Loucy (cell line): Measurements from ENCODE around the gene RORC.

Source experiments
- H2AFZ ChIP-seq: fragments of 200-600 bp; sonication (generic); 2 replicates; pipeline ENCODE4 v1.6.0; 2016; ENCODE audit warnings: antibody characterized with exemption, mild to moderate bottlenecking, low read length, moderate library complexity
- H3F3A ChIP-seq: fragments of 200-600 bp; 2 replicates; pipeline ENCODE4 v1.6.0; 2016; ENCODE audit warnings: antibody characterized with exemption, low read depth, mild to moderate bottlenecking
- H3K27me3 ChIP-seq: fragments of 200-600 bp; sonication (generic); 2 replicates; pipeline ENCODE4 v1.6.1; 2014; ENCODE audit warnings: low read length, mild to moderate bottlenecking; ENCODE audit not compliant: insufficient read depth, poor library complexity, severe bottlenecking
- H3K36me3 ChIP-seq: fragments of 200-600 bp; sonication (generic); 2 replicates; pipeline ENCODE4 v1.6.1; 2016; ENCODE audit warnings: low read length; ENCODE audit not compliant: insufficient read depth
- H3K4me1 ChIP-seq: fragments of 200-600 bp; sonication (generic); 2 replicates; pipeline ENCODE4 v1.5.1; 2014; ENCODE audit warnings: low read length, mild to moderate bottlenecking; ENCODE audit not compliant: insufficient read depth, poor library complexity, severe bottlenecking
- H3K4me2 ChIP-seq: fragments of 200-600 bp; sonication (generic); 2 replicates; pipeline ENCODE4 v1.6.0; 2014; ENCODE audit warnings: antibody characterized with exemption, low read length, low read depth, mild to moderate bottlenecking; ENCODE audit not compliant: poor library complexity, severe bottlenecking
- H3K4me3 ChIP-seq: fragments of 200-600 bp; sonication (generic); 2 replicates; pipeline ENCODE4 v1.5.1; 2014; ENCODE audit warnings: low read length, mild to moderate bottlenecking, mixed read lengths; ENCODE audit not compliant: poor library complexity, severe bottlenecking
- H3K79me2 ChIP-seq: fragments of 200-600 bp; sonication (generic); 2 replicates; pipeline ENCODE4 v1.6.1; 2014; ENCODE audit warnings: low read length; ENCODE audit not compliant: insufficient read depth
- H3K9ac ChIP-seq: fragments of 200-600 bp; sonication (generic); 2 replicates; pipeline ENCODE4 v1.6.0; 2014; ENCODE audit warnings: mild to moderate bottlenecking, low read depth, low read length, moderate library complexity; ENCODE audit not compliant: poor library complexity, severe bottlenecking
- H3K9me2 ChIP-seq: fragments of 200-600 bp; sonication (generic); replicated peaks from 2 replicates; pipeline ENCODE4 v1.6.1; 2016; ENCODE audit warnings: low read depth, low read length, mixed read lengths
- H3K9me3 ChIP-seq: fragments of 200-600 bp; sonication (generic); 2 replicates; pipeline ENCODE4 v1.6.1; 2014; ENCODE audit warnings: mild to moderate bottlenecking, antibody characterized with exemption, low read length, low read depth; ENCODE audit not compliant: insufficient read depth
- H4K20me1 ChIP-seq: fragments of 200-600 bp; sonication (generic); 2 replicates; pipeline ENCODE4 v1.6.0; 2014; ENCODE audit warnings: antibody characterized with exemption, low read length, mild to moderate bottlenecking; ENCODE audit not compliant: insufficient read depth, poor library complexity, severe bottlenecking
- EZH2phosphoT487 ChIP-seq: fragments of 200-600 bp; IDR thresholded peaks from 2 replicates; pipeline ENCODE4 v1.6.1; 2018; ENCODE audit warnings: antibody characterized with exemption, mild to moderate bottlenecking, moderate library complexity, borderline replicate concordance
- TF ChIP-seq, protein P1 (sequence below): fragments of 200-600 bp; sonication (generic); conservative IDR thresholded peaks from 2 replicates; pipeline ENCODE4 v1.5.1; 2014; ENCODE audit warnings: mild to moderate bottlenecking, antibody characterized with exemption, low read length

RORC gene

GRCh38 chr1:151839082-151839412 lies 7.4 kb upstream of the RORC start:
- Histone ChIP-seq H2AFZ (no peak overlapping the region), H3K9me2 (no peaks in the 10 kb centered on the region), H3F3A (no peaks in the 10 kb centered on the region), H3K4me3 (no peak overlapping the region), H3K4me2 (no peak overlapping the region), H3K27me3 (no peaks in the 10 kb centered on the region), H3K4me1 (peaks cover 16% of the 10 kb centered on the region), H3K79me2 (no peaks in the 10 kb centered on the region), H3K9me3 (no peaks in the 10 kb centered on the region), H3K9ac (no peak overlapping the region), H4K20me1 (no peaks in the 10 kb centered on the region), H3K36me3 (no peaks in the 10 kb centered on the region)
- TF ChIP-seq EZH2phosphoT487: no peak
- TF ChIP-seq, protein P1, sequence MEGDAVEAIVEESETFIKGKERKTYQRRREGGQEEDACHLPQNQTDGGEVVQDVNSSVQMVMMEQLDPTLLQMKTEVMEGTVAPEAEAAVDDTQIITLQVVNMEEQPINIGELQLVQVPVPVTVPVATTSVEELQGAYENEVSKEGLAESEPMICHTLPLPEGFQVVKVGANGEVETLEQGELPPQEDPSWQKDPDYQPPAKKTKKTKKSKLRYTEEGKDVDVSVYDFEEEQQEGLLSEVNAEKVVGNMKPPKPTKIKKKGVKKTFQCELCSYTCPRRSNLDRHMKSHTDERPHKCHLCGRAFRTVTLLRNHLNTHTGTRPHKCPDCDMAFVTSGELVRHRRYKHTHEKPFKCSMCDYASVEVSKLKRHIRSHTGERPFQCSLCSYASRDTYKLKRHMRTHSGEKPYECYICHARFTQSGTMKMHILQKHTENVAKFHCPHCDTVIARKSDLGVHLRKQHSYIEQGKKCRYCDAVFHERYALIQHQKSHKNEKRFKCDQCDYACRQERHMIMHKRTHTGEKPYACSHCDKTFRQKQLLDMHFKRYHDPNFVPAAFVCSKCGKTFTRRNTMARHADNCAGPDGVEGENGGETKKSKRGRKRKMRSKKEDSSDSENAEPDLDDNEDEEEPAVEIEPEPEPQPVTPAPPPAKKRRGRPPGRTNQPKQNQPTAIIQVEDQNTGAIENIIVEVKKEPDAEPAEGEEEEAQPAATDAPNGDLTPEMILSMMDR: no peak

DNA sequence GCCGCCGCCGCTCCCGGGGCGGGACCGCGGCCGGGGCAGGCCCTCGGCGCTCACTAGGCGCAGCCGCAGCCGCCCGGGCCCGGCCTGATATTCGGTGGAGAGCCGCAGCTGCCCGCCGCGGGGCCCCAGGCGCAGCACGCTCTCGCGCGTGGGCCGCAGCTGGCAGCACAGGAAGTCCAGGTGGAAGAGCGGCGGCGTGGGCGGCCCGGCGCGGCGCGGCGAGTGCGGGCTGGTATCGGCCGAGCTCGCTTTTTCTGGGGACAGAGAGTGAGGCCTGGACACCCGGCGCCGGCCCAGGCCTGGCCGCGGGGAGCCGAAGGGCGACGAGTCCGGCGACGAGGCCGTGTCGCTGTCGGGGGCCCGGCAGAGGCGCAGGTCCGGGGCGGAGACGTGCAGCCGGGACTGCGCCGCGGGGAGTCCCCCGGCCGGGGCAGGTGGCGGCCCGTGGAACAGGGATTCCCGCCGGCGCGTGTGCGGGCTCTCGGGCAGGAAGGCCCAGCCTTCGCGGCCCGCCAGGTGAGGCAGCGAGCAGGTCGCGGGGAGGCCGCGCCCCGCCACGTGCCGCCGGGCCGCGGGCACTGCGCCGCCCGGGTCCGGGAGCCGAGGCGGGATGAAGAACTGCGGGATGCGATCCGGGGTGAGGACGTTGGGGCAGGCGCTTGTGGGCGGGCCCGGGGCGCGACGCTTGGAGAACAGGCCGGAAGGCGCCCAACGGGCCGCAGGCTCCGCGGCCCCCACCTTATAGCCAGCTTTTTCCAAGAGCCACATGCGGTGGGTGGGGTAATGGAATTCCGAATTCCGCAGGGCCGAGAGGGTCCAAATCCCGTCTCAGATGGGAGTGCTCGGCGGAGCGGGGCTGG lies 6.8 kb upstream of the RORC start:
- Histone ChIP-seq H2AFZ (no peak overlapping the region; the same call in 1 of the 2 replicates), H3K36me3 (no peaks in the 10 kb centered on the region), H3K27me3 (no peaks in the 10 kb centered on the region), H3F3A (no peaks in the 10 kb centered on the region), H3K4me2 (peak overlapping the region; percentile 61), H3K4me3 (peak overlapping the region; percentile 44), H3K9me3 (no peaks in the 10 kb centered on the region), H3K9ac (no peak overlapping the region), H3K4me1 (peaks cover 21% of the 10 kb centered on the region), H3K79me2 (no peaks in the 10 kb centered on the region), H4K20me1 (no peaks in the 10 kb centered on the region), H3K9me2 (no peaks in the 10 kb centered on the region)
- TF ChIP-seq, protein P1: no peak
- no peak for TF ChIP-seq EZH2phosphoT487

DNA sequence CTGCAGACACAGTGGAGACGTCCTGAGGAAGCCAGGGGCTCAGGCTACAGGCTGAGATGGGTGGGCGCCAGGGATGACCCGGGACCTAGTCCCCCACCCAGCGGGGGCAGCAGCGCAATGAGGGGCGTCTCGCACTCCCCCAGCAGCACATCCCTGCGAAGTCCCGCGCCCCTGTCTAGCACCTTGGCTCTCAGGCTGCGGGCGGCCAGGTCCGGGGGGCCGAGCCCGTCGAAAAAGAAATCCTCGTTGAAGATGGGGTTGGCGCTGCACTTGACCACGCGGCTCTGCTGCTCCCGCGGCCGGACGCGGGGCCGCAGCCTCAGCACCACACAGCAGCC lies 6.3 kb upstream of the RORC start:
- peak overlapping the region; percentile 61 for H3K4me2 ChIP-seq
- H3K9ac ChIP-seq: no peak overlapping the region
- H3K27me3 ChIP-seq: no peaks in the 10 kb centered on the region
- H3F3A ChIP-seq: no peaks in the 10 kb centered on the region
- H3K79me2 ChIP-seq: no peaks in the 10 kb centered on the region
- no peak for TF ChIP-seq EZH2phosphoT487
- TF ChIP-seq, protein P1: no peak
- peaks cover 21% of the 10 kb centered on the region for H3K4me1 ChIP-seq
- H3K36me3 ChIP-seq: no peaks in the 10 kb centered on the region
- no peaks in the 10 kb centered on the region for H3K9me2 ChIP-seq
- H3K4me3 ChIP-seq: peak overlapping the region; percentile 44
- no peak overlapping the region; the same call in 1 of the 2 replicates for H2AFZ ChIP-seq
- no peaks in the 10 kb centered on the region for H4K20me1 ChIP-seq
- H3K9me3 ChIP-seq: no peaks in the 10 kb centered on the region
